WERI-Rb-1 (cell line): ENCODE data around the gene GMDS.

Experiments
- DNase-seq: peaks from one replicate; pipeline ENCODE4 v3.0.0-alpha.2; 2020
- H3K27ac ChIP-seq: fragments of 250-450 bp; sonication (Bioruptor Pico); 2 replicates; pipeline ENCODE4 v1.5.1; 2020; ENCODE audit warnings: mild to moderate bottlenecking, moderate library complexity
- H3K27me3 ChIP-seq: fragments of 250-450 bp; sonication (Bioruptor Pico); 2 replicates; pipeline ENCODE4 v1.5.1; 2021; ENCODE audit warnings: mild to moderate bottlenecking, low read depth, moderate library complexity; ENCODE audit not compliant: insufficient read depth, severe bottlenecking
- H3K36me3 ChIP-seq: fragments of 250-450 bp; sonication (Bioruptor Pico); 2 replicates; pipeline ENCODE4 v1.5.1; 2020; ENCODE audit warnings: mild to moderate bottlenecking, moderate library complexity
- H3K4me3 ChIP-seq: 2 replicates; pipeline ENCODE4 v1.5.1; 2011; ENCODE audit warnings: low read depth, mild to moderate bottlenecking, control low read depth, low read length
- H3K9me3 ChIP-seq: fragments of 250-450 bp; sonication (Bioruptor Pico); 2 replicates; pipeline ENCODE4 v1.5.1; 2021; ENCODE audit warnings: mild to moderate bottlenecking, moderate library complexity; ENCODE audit not compliant: severe bottlenecking
- TF ChIP-seq, protein P1 (sequence below): IDR thresholded peaks from 2 replicates; pipeline ENCODE4 v1.5.1; 2011; ENCODE audit warnings: low read depth, mild to moderate bottlenecking, control low read depth, inconsistent platforms, low read length

GMDS gene

DNA sequence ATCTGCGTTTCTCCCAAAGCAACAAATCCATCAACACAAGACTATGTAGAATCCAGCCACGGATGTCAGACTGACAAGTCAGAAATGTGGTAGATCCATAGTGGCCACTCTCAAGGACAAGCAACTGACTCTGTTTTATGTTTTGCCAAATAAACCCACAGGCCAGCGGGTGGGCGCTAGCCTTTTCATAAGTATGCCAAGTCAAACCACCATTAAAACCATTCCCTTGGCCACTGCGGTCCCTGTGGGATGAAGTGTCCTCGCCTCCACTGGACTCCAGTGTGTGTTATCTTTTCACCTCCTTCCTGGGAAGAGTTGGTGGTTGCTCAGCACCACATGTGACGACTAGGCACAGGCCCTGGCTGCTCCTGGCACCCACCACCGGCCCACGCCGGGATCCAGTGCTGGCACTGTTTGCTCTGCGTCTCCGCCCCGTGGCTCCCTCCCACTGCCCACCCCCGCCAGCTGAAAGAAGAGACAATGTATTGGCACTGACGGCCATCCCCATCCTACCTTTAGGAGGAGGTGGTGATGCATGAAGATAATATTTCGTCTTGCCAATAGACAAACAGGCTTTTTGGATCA, 532.3 kb downstream of the GMDS start:
- Histone ChIP-seq H3K27ac (no peak overlapping the region), H3K4me3 (no peak overlapping the region), H3K27me3 (no peaks in the 10 kb centered on the region), H3K9me3 (no peaks in the 10 kb centered on the region), H3K36me3 (no peaks in the 10 kb centered on the region)
- TF ChIP-seq, protein P1, sequence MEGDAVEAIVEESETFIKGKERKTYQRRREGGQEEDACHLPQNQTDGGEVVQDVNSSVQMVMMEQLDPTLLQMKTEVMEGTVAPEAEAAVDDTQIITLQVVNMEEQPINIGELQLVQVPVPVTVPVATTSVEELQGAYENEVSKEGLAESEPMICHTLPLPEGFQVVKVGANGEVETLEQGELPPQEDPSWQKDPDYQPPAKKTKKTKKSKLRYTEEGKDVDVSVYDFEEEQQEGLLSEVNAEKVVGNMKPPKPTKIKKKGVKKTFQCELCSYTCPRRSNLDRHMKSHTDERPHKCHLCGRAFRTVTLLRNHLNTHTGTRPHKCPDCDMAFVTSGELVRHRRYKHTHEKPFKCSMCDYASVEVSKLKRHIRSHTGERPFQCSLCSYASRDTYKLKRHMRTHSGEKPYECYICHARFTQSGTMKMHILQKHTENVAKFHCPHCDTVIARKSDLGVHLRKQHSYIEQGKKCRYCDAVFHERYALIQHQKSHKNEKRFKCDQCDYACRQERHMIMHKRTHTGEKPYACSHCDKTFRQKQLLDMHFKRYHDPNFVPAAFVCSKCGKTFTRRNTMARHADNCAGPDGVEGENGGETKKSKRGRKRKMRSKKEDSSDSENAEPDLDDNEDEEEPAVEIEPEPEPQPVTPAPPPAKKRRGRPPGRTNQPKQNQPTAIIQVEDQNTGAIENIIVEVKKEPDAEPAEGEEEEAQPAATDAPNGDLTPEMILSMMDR = no peak
- no peak for DNase-seq

DNA sequence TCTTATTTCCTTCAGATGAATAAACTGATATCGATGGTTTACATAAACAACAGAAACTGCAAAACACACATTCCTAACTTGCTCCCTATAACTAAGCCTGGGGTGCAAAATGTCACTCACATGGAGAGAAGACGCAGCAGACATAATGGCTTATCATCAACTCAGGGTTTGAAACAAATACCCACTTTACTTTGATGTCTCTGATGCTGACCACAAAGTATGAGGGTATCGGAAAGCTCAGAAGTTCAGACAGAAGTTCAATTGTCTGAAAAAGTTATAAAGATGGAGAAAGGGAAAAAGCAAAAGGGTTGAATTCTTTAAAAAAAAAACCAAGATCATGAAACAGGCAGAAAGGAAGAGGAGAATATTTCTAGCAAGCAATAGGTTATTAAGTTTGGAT, 533.0 kb downstream of the GMDS start:
- DNase-seq = no peak
- Histone ChIP-seq H3K4me3 (no peak overlapping the region), H3K36me3 (no peaks in the 10 kb centered on the region), H3K27ac (no peak overlapping the region), H3K27me3 (no peaks in the 10 kb centered on the region), H3K9me3 (no peaks in the 10 kb centered on the region)
- TF ChIP-seq, protein P1 = no peak

DNA sequence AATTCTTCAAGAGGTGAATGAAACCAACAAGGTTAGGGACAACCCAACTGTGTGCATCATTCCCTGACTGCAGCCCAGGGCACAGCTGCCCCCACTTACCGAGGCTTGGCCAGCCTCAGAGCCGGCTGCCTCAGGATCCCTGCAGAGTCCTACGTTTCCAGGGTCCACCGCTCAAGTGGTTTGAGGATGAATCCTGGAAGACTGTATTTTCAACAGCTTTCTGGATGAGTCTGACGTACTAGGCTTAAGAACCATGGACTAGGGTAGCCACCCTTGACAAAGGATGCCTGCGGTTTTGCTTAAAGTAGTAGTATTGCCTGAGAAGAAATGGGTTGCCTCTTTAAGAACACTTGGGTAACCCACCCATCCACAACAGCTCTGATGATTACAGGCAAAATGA, 534.3 kb downstream of the GMDS start:
- no peaks in the 10 kb centered on the region for H3K9me3 ChIP-seq
- H3K27me3 ChIP-seq = no peaks in the 10 kb centered on the region
- no peak overlapping the region for H3K27ac ChIP-seq
- no peak overlapping the region for H3K4me3 ChIP-seq
- no peaks in the 10 kb centered on the region for H3K36me3 ChIP-seq
- TF ChIP-seq, protein P1 = no peak
- no peak for DNase-seq

DNA sequence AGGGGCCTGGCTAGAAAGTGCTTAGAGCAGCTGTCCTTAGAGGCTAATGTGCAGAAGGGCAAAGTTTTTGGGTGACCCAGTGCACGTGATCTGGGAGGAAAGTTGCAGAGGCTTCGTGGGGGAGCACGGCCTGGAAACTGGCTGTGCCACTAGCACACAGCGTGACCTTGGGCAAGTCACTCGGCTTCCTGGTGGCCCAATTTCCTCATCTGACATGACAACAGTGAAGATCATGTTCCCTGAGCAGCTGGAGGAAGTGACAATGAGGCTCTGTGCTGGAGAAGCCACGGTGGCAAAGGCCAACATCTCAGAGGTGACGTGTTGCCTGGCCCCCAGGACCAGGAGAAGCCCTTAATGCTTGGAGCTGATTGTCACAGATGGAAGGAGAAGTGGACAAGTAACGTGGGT, 536.2 kb downstream of the GMDS start:
- no peak for DNase-seq
- Histone ChIP-seq H3K4me3 (no peak overlapping the region), H3K9me3 (no peaks in the 10 kb centered on the region), H3K36me3 (no peaks in the 10 kb centered on the region), H3K27me3 (no peaks in the 10 kb centered on the region), H3K27ac (no peak overlapping the region)
- TF ChIP-seq, protein P1 = no peak

DNA sequence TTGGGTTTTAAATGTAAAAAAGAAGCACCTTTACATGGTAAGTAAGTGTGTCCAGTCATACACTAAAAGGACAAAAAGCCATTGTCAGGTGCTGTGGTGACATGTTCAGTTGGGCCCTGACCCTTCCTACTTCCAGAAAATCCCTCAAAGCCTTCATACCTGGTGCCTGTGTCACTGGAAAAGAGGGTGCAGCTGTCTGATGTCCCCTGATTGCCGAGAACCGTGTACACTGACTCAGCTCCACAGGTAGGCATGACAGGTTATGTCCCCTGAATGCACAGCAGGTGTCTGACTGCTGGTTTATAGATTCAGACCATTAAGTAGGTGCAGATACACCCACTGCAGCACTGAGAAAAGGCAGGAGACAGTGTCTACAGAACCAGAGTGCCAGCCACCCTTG, 536.6 kb downstream of the GMDS start:
- Histone ChIP-seq H3K4me3 (no peak overlapping the region), H3K36me3 (no peaks in the 10 kb centered on the region), H3K27ac (no peak overlapping the region), H3K9me3 (no peaks in the 10 kb centered on the region), H3K27me3 (no peaks in the 10 kb centered on the region)
- no peak for DNase-seq
- TF ChIP-seq, protein P1 = no peak

DNA sequence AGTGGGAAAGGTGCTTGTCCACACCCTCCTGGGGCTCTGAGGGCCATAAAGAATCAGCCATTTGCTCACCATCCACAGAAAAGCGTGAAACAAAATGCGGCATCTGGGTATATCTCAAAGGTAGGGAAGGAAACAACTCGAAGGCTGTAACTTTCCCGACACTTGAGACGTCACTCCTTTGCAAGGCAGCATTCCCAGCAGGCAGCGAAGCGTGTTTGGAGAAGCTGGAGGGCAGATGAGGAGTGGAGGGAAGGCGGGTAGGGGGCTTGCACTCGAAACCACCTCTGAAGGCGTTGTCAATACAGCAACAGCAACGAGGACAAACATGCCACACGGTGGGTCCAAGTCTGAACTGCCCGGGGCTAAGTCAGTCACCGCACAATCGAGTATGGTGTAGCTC, 537.3 kb downstream of the GMDS start:
- H3K27me3 ChIP-seq = no peaks in the 10 kb centered on the region
- no peak for DNase-seq
- TF ChIP-seq, protein P1 = no peak

More for the DNA sequence above, 537.3 kb downstream of the GMDS start:
- no peak overlapping the region for H3K4me3 ChIP-seq
- H3K27ac ChIP-seq = no peak overlapping the region
- H3K9me3 ChIP-seq = no peaks in the 10 kb centered on the region
- H3K36me3 ChIP-seq = no peaks in the 10 kb centered on the region
